ENCODE results near the gene PHYH. TPM values are rescaled to one million over a fixed set of nuclear protein-coding genes. Genes with fewer than 3 reads are reported as not detected.

The PHYH gene
- total RNA-seq, 1 experiment from 2014 or later: 26.7 TPM

DNA sequence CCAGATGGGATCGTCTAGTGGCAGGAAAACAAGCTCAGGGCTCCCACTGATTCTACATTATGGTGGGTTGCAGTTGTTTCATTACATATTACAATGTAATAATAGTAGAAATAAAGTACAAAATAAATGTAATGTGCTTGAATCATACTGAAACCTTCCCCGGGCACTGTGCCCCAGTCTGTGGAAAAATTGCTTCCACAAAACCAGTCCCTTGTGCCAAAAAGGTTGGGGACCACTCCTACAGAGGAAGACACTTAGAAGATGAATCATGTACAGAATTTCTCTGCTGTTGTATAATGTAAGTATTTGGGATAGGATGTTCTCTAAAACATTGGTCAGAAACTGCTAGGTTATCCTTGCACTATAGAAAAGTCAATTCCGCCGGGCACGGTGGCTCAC lies 11.3 kb upstream of the PHYH start:
- no peak overlapping the region for H3K4me3 Mint-ChIP-seq (ENCODE audit: low read depth, unreplicated experiment)
- no peaks in the 10 kb centered on the region for H3K27me3 Mint-ChIP-seq (ENCODE audit: unreplicated experiment)
- H3K27ac Mint-ChIP-seq (ENCODE audit: unreplicated experiment): no peak overlapping the region

DNA sequence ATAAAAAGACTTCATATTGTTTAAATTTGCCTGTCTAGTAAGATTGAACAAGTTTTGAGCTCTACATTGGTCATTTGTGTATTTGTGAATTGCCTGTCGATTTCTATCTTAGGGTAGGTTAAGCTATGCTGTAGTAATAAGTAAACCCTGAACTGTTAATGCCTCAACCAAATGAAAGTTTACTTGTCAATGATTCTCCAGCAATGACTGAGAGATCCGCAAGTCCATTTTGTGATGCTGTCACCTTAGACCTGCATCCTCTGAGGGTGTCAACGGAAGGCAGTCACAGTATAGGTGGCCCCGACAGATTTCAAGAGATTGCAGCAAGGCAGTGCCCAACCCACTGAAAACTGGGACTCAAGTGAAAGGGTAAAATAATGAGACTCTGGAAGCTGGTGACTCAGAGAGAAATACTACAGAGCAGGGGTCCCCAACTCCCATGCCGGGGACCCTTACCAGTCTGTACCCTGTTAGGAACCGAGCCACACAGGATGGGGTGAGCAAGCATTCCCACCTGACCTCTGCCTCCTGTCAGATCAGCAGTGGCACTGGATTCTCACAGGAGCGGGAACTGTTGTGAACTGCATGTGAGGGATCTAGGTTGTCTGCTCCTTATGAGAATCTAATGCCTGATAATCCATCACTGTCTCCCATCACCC lies 10.8 kb upstream of the PHYH start:
- TF ChIP-seq, protein P1, sequence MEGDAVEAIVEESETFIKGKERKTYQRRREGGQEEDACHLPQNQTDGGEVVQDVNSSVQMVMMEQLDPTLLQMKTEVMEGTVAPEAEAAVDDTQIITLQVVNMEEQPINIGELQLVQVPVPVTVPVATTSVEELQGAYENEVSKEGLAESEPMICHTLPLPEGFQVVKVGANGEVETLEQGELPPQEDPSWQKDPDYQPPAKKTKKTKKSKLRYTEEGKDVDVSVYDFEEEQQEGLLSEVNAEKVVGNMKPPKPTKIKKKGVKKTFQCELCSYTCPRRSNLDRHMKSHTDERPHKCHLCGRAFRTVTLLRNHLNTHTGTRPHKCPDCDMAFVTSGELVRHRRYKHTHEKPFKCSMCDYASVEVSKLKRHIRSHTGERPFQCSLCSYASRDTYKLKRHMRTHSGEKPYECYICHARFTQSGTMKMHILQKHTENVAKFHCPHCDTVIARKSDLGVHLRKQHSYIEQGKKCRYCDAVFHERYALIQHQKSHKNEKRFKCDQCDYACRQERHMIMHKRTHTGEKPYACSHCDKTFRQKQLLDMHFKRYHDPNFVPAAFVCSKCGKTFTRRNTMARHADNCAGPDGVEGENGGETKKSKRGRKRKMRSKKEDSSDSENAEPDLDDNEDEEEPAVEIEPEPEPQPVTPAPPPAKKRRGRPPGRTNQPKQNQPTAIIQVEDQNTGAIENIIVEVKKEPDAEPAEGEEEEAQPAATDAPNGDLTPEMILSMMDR (IDR thresholded peaks at IDR 0.05; ENCODE audit: unreplicated experiment): no peak
- H3K9me3 Mint-ChIP-seq (ENCODE audit: low read depth, unreplicated experiment): no peaks in the 10 kb centered on the region
- no peak overlapping the region for H3K4me3 Mint-ChIP-seq (ENCODE audit: low read depth, unreplicated experiment)
- H3K27me3 Mint-ChIP-seq (ENCODE audit: unreplicated experiment): no peaks in the 10 kb centered on the region
- BruUV-seq (replicated peaks): no TSS peak
- no peaks in the 10 kb centered on the region for H3K36me3 Mint-ChIP-seq (ENCODE audit: insufficient read depth, unreplicated experiment)
- no peak overlapping the region for H3K27ac Mint-ChIP-seq (ENCODE audit: unreplicated experiment)
- DNase-seq: no peak
- CTCF ChIA-PET: interaction anchor here (0.6 kb wide), 1 partner anchor 635 kb away, joined by 5 read pairs; no protein-coding TSS in a partner anchor
- no peaks in the 10 kb centered on the region for H3K4me1 Mint-ChIP-seq (ENCODE audit: low read depth, unreplicated experiment)
- intact Hi-C loops (cut with micrococcal nuclease; ENCODE audit: unreplicated experiment): no loop called here

More for the DNA sequence above, 11.3 kb upstream of the PHYH start:
- CTCF ChIA-PET: no interaction called here
- no peaks in the 10 kb centered on the region for H3K9me3 Mint-ChIP-seq (ENCODE audit: low read depth, unreplicated experiment)
- BruUV-seq (replicated peaks): no TSS peak
- no peak for DNase-seq
- no peaks in the 10 kb centered on the region for H3K4me1 Mint-ChIP-seq (ENCODE audit: low read depth, unreplicated experiment)
- H3K36me3 Mint-ChIP-seq (ENCODE audit: insufficient read depth, unreplicated experiment): no peaks in the 10 kb centered on the region
- intact Hi-C loops (cut with micrococcal nuclease; ENCODE audit: unreplicated experiment): no loop called here
- TF ChIP-seq, protein P1 (IDR thresholded peaks at IDR 0.05; ENCODE audit: unreplicated experiment): no peak

- CTCF ChIA-PET: no interaction called here
- Mint-ChIP-seq H3K36me3 (ENCODE audit: insufficient read depth, unreplicated experiment) (no peaks in the 10 kb centered on the region), H3K4me3 (ENCODE audit: low read depth, unreplicated experiment) (no peak overlapping the region), H3K27me3 (ENCODE audit: unreplicated experiment) (no peaks in the 10 kb centered on the region), H3K4me1 (ENCODE audit: low read depth, unreplicated experiment) (no peaks in the 10 kb centered on the region), H3K27ac (ENCODE audit: unreplicated experiment) (no peak overlapping the region), H3K9me3 (ENCODE audit: low read depth, unreplicated experiment) (no peaks in the 10 kb centered on the region)
- intact Hi-C loops (cut with micrococcal nuclease; ENCODE audit: unreplicated experiment): no loop called here
- BruUV-seq (replicated peaks): no TSS peak
- DNase-seq: no peak
- TF ChIP-seq, protein P1 (IDR thresholded peaks at IDR 0.05; ENCODE audit: unreplicated experiment): no peak
Measured at GRCh38 chr10:13309792-13310191, 9.9 kb upstream of the PHYH start.

DNA sequence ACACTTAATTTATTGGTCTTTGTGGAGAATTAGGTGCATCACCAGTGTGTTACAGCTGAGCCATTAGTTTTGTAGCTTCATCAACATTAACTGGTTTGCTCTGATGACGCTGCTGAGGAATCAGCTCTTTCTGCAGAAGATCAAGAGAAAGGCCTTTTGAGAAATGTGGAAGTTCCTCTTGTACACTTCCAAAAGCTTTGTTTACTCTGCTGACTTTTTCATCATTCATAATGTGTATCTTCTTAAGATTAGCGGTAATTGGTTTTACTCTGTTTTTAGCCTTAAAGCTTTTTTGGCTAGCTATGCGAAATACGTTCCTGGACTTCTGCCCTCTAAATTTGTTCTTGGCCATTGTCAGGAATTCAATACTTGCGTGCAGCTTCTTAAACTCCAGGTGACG lies 8.2 kb upstream of the PHYH start:
- DNase-seq: no peak
- Mint-ChIP-seq H3K4me1 (ENCODE audit: low read depth, unreplicated experiment) (no peaks in the 10 kb centered on the region), H3K27me3 (ENCODE audit: unreplicated experiment) (no peaks in the 10 kb centered on the region), H3K27ac (ENCODE audit: unreplicated experiment) (no peak overlapping the region), H3K36me3 (ENCODE audit: insufficient read depth, unreplicated experiment) (no peaks in the 10 kb centered on the region), H3K9me3 (ENCODE audit: low read depth, unreplicated experiment) (no peaks in the 10 kb centered on the region), H3K4me3 (ENCODE audit: low read depth, unreplicated experiment) (no peak overlapping the region)
- intact Hi-C loops (cut with micrococcal nuclease; ENCODE audit: unreplicated experiment): no loop called here
- BruUV-seq (replicated peaks): no TSS peak
- TF ChIP-seq, protein P1 (IDR thresholded peaks at IDR 0.05; ENCODE audit: unreplicated experiment): no peak
- CTCF ChIA-PET: interaction anchor here (0.7 kb wide), 2 partner anchors 9 to 41 kb away, joined by 3 to 4 read pairs; no protein-coding TSS in a partner anchor

Measured in Calu3 (cell line).